H9 (cell line): ENCODE measurements around the gene THEM4. TPM values are rescaled to one million over a fixed set of nuclear protein-coding genes. Genes with fewer than 3 reads are reported as not detected.
"Not testable (repeated sequence)": the region's sequence is repeated elsewhere in the genome, so short reads cannot be mapped to it uniquely, and the experiment has no call there.

Experiments used
- DNase-seq: peaks from one replicate; pipeline ENCODE4 v3.0.0-alpha.2; 2017
- H2AFZ ChIP-seq: one replicate; pipeline ENCODE4 v1.6.1; 2013; ENCODE audit warnings: mild to moderate bottlenecking, low read length, control low read depth, moderate library complexity
- H2AK5ac ChIP-seq: 2 replicates; pipeline ENCODE4 v1.6.1; 2013; ENCODE audit warnings: low read length, control low read depth, mixed read lengths; ENCODE audit not compliant: insufficient read length
- H2BK120ac ChIP-seq: one replicate; pipeline ENCODE4 v1.6.1; 2013; ENCODE audit warnings: low read depth, mild to moderate bottlenecking, low read length, control low read depth, inconsistent platforms; ENCODE audit not compliant: poor library complexity, severe bottlenecking
- H2BK12ac ChIP-seq: 2 replicates; pipeline ENCODE4 v1.6.1; 2013; ENCODE audit warnings: low read length, control low read depth, mixed read lengths, low read depth; ENCODE audit not compliant: insufficient read length
- H2BK15ac ChIP-seq: 2 replicates; pipeline ENCODE4 v1.6.1; 2013; ENCODE audit warnings: low read depth, low read length, control low read depth
- H2BK20ac ChIP-seq: one replicate; pipeline ENCODE4 v1.6.1; 2013; ENCODE audit warnings: low read depth, mild to moderate bottlenecking, low read length, control low read depth, inconsistent platforms; ENCODE audit not compliant: poor library complexity, severe bottlenecking
- H2BK5ac ChIP-seq: 2 replicates; pipeline ENCODE4 v1.6.1; 2013; ENCODE audit warnings: low read length, control low read depth, mixed read lengths; ENCODE audit not compliant: insufficient read length
- H3K14ac ChIP-seq: 2 replicates; pipeline ENCODE4 v1.6.1; 2013; ENCODE audit warnings: low read length, control low read depth; ENCODE audit not compliant: insufficient read depth
- H3K18ac ChIP-seq: 2 replicates; pipeline ENCODE4 v1.6.1; 2013; ENCODE audit warnings: low read depth, mild to moderate bottlenecking, mixed read lengths, low read length, control low read depth; ENCODE audit not compliant: insufficient read length
- H3K23ac ChIP-seq: 2 replicates; pipeline ENCODE4 v1.6.1; 2013; ENCODE audit warnings: low read length, control low read depth, mixed read lengths, low read depth; ENCODE audit not compliant: insufficient read length
- H3K23me2 ChIP-seq: 2 replicates; pipeline ENCODE4 v1.6.1; 2013; ENCODE audit warnings: low read depth, mild to moderate bottlenecking, mixed read lengths, low read length, control low read depth; ENCODE audit not compliant: insufficient read length, poor library complexity, severe bottlenecking
- H3K27ac ChIP-seq: 2 replicates; pipeline ENCODE4 v1.5.1; 2013; ENCODE audit warnings: low read length, control low read depth, mixed read lengths, low read depth; ENCODE audit not compliant: insufficient read length
- H3K27me3 ChIP-seq: 2 replicates; pipeline ENCODE4 v1.6.1; 2013; ENCODE audit warnings: low read length, control low read depth, inconsistent platforms; ENCODE audit not compliant: insufficient read depth
- H3K4ac ChIP-seq: 2 replicates; pipeline ENCODE4 v1.6.1; 2013; ENCODE audit warnings: low read depth, mild to moderate bottlenecking, control low read depth, inconsistent platforms, low read length, moderate library complexity
- H3K4me1 ChIP-seq: 2 replicates; pipeline ENCODE4 v1.6.1; 2013; ENCODE audit warnings: low read length, control low read depth, inconsistent platforms; ENCODE audit not compliant: insufficient read depth
- H3K4me2 ChIP-seq: 2 replicates; pipeline ENCODE4 v1.6.1; 2013; ENCODE audit warnings: low read length, control low read depth, mixed read lengths; ENCODE audit not compliant: insufficient read length, insufficient read depth
- H3K56ac ChIP-seq: 2 replicates; pipeline ENCODE4 v1.6.1; 2013; ENCODE audit warnings: low read depth, mild to moderate bottlenecking, mixed read lengths, low read length, control low read depth; ENCODE audit not compliant: insufficient read length
- H3K79me1 ChIP-seq: 2 replicates; pipeline ENCODE4 v1.6.1; 2013; ENCODE audit warnings: low read depth, mild to moderate bottlenecking, moderate library complexity, low read length, control low read depth, inconsistent platforms; ENCODE audit not compliant: insufficient read depth, poor library complexity, severe bottlenecking
- H3K79me2 ChIP-seq: 2 replicates; pipeline ENCODE4 v1.6.1; 2013; ENCODE audit warnings: low read length, control low read depth, inconsistent platforms; ENCODE audit not compliant: insufficient read depth
- H3K9ac ChIP-seq: 2 replicates; pipeline ENCODE4 v1.6.1; 2013; ENCODE audit warnings: low read length, control low read depth, mixed read lengths; ENCODE audit not compliant: insufficient read length; ENCODE audit errors: extremely low read depth
- H3K9me3 ChIP-seq: one replicate; pipeline ENCODE4 v1.6.1; 2013; ENCODE audit warnings: low read depth, low read length, inconsistent platforms; ENCODE audit not compliant: control insufficient read depth
- H3T11ph ChIP-seq: one replicate; pipeline ENCODE4 v1.6.1; 2013; ENCODE audit warnings: mild to moderate bottlenecking, low read length, control low read depth, inconsistent platforms
- H4K20me1 ChIP-seq: one replicate; pipeline ENCODE4 v1.6.1; 2013; ENCODE audit not compliant: control insufficient read depth, insufficient read length, insufficient read depth
- H4K5ac ChIP-seq: 2 replicates; pipeline ENCODE4 v1.6.1; 2013; ENCODE audit warnings: low read depth, mild to moderate bottlenecking, mixed read lengths, low read length, control low read depth; ENCODE audit not compliant: insufficient read length
- H4K8ac ChIP-seq: replicated peaks from 2 replicates; pipeline ENCODE4 v1.6.1; 2013; ENCODE audit warnings: low read length, control low read depth, mixed read lengths, low read depth; ENCODE audit not compliant: insufficient read length
- H4K91ac ChIP-seq: 2 replicates; pipeline ENCODE4 v1.6.1; 2013; ENCODE audit warnings: low read depth, mild to moderate bottlenecking, moderate library complexity, mixed read lengths, low read length, control low read depth; ENCODE audit not compliant: insufficient read length
- H3K27ac Mint-ChIP-seq, 3 experiments: 2 replicates in 2 of 3; 3 replicates in 1 of 3; pipeline ENCODE4 v1.8.0; 2020 to 2021; ENCODE audit warnings: mixed read lengths in 3 of 3, mild to moderate bottlenecking in 1 of 3, moderate library complexity in 1 of 3
- H3K27me3 Mint-ChIP-seq: 2 replicates; pipeline ENCODE4 v1.8.0; 2021; ENCODE audit warnings: low read depth, mild to moderate bottlenecking, moderate library complexity, mixed read lengths
- H3K36me3 Mint-ChIP-seq, 3 experiments: 2 replicates in 2 of 3; 3 replicates in 1 of 3; pipeline ENCODE4 v1.8.0; 2020 to 2021; ENCODE audit warnings: low read depth in 3 of 3, mixed read lengths in 3 of 3; ENCODE audit not compliant: insufficient read depth in 1 of 3
- H3K4me1 Mint-ChIP-seq, 2 experiments: 2 replicates each; pipeline ENCODE4 v1.8.0; 2020; ENCODE audit warnings: mixed read lengths in 2 of 2
- H3K4me3 Mint-ChIP-seq, 2 experiments: 2 replicates in 1 of 2; 3 replicates in 1 of 2; pipeline ENCODE4 v1.8.0; 2020 to 2021; ENCODE audit warnings: mild to moderate bottlenecking in 2 of 2, mixed read lengths in 2 of 2, moderate library complexity in 1 of 2
- H3K9me3 Mint-ChIP-seq, 2 experiments: 2 replicates in 1 of 2; 3 replicates in 1 of 2; pipeline ENCODE4 v1.8.0; 2020; ENCODE audit warnings: mild to moderate bottlenecking in 2 of 2, mixed read lengths in 2 of 2, moderate library complexity in 1 of 2
- CTCF ChIP-seq: fragments of 200-600 bp; sonication (generic); conservative IDR thresholded peaks from 3 replicates; pipeline ENCODE4 v1.8.0; 2021; ENCODE audit warnings: antibody characterized with exemption, mild to moderate bottlenecking
- WGBS: extraction: QIAGEN DNeasy Blood & Tissue Kit; methylation state at CpG from one replicate; pipeline ENCODE4 v1.1.7; 2013; ENCODE audit warnings: missing lambda C conversion rate, low lambda C conversion rate, mixed read lengths; ENCODE audit not compliant: insufficient read length; ENCODE audit errors: extremely low coverage; 5-methylcytosine and 5-hydroxymethylcytosine counted together
- total RNA-seq: library from RNA; stranded (reverse); gene quantifications from 2 replicates; pipeline ENCODE4 v1.2.1, GENCODE V29; 2021

Gene THEM4
- total RNA-seq, 1 experiment from 2014 or later = 10.5 TPM

- DNase-seq, H3K18ac ChIP-seq, H3K23me2 ChIP-seq, H3K27ac ChIP-seq, H2AK5ac ChIP-seq, H3K36me3 Mint-ChIP-seq, H3K4me1 ChIP-seq, H4K5ac ChIP-seq, H3K9me3 Mint-ChIP-seq, H2BK5ac ChIP-seq, H3K79me2 ChIP-seq, H3K27me3 Mint-ChIP-seq, H3K9me3 ChIP-seq, H2BK120ac ChIP-seq, H2BK20ac ChIP-seq, H3K4ac ChIP-seq, H3K14ac ChIP-seq, H3K56ac ChIP-seq, H2AFZ ChIP-seq, H4K91ac ChIP-seq, H3K4me2 ChIP-seq, H3K4me3 Mint-ChIP-seq, H3K27me3 ChIP-seq, H3K79me1 ChIP-seq, H4K8ac ChIP-seq, H4K20me1 ChIP-seq, H3K9ac ChIP-seq, H2BK15ac ChIP-seq, H3T11ph ChIP-seq, H2BK12ac ChIP-seq, H3K23ac ChIP-seq: not testable (repeated sequence)
- no CpG with 5 or more reads among the region's 9 CpGs for WGBS
- Mint-ChIP-seq H3K4me1 (peaks cover 15% of the 10 kb centered on the region in 2 experiments), H3K27ac (0 out of 7 replicates have a peak overlapping the region, but pooled peaks of 1 of the 3 experiments have one; percentile 15)
- TF ChIP-seq CTCF = peak; percentile 20; the same call in 1 of the 3 replicates
Measured at GRCh38 chr1:151872776-151873175, 36.5 kb downstream of the THEM4 start.
